Gastrocnemius medialis (tissue), 4 donors: ENCODE results near the gene ASTN2.

ENCODE experiments used
- CTCF ChIP-seq, 5 experiments: fragments of 450-650 bp in 3 of 5; fragments of 200-600 bp in 2 of 5; sonication (generic) in 2 of 5; IDR thresholded peaks in 4 of 5; conservative IDR thresholded peaks in 1 of 5; 1 replicate in 4 of 5; 2 replicates in 1 of 5; pipeline ENCODE4 v1.5.1; 2016 to 2019; ENCODE audit warnings: antibody characterized with exemption in 5 of 5, mild to moderate bottlenecking in 3 of 5, moderate library complexity in 3 of 5
- POLR2A ChIP-seq, 2 donors: fragments of 450-650 bp; IDR thresholded peaks; one replicate each; pipeline ENCODE4 v1.6.1; 2017; ENCODE audit warnings: antibody characterized with exemption in 2 of 2, mild to moderate bottlenecking in 2 of 2, moderate library complexity in 2 of 2

- TF ChIP-seq CTCF (IDR thresholded peaks at IDR 0.05 in 4 of 5, conservative IDR thresholded peaks at IDR 0.05 in 1 of 5) (no peak), POLR2A (IDR thresholded peaks at IDR 0.05) (no peak)
Measured at GRCh38 chr9:117453737-117454136, 38.9 kb upstream of the ASTN2 start.
